ENCODE measurements around the gene ADNP2. TPM values are rescaled to one million over a fixed set of nuclear protein-coding genes. Genes with fewer than 3 reads are reported as not detected.

The ADNP2 gene
- total and polyA plus RNA-seq, 2 donors (not counting 3 experiments of a cell fraction or from before 2014, with no cell fraction given) = 10.2 to 20.6 TPM

DNA sequence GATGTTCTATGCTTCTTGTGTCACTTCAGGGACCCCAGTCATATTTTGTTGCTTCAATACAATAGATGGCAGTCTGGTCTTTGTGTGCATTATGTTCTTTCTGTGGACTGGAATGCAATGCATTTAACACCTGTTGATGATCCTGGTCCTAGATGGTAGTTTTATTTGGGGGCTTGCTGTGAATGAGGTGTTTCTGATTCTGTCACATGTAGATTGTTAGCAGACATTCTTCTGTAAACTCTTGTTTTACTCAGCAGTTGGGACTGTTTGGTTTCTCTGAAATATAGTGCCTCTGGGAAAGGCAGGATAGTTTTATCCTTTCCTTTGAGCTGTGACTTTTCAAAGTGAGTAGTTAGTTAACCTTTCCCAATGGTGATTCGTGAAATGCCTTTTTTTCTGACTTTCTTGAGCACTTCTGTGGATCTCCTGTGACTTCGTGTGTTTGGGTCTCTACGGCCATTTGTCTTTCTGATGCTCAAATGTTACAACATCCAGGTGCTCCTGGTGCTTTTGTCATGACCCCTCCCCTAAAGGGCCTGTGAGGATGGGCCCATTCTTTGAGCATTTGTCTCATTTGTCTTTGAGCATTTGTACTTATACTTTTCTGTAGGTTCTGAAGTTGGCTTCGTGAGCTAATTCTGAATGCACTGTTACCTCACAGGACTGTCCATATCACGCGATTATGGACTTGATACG is 20.8 kb downstream of the ADNP2 start:
- intact Hi-C loops (cut with micrococcal nuclease) = no loop called here
- Histone ChIP-seq H3K36me3 (ENCODE audit: control insufficient read depth in 2 of 2, extremely low read depth in 1 of 2, insufficient read depth in 2 of 2, low read length in 2 of 2) (peaks cover 0 to 6% of the 10 kb centered on the region in 2 experiments), H3K79me2 (ENCODE audit: control insufficient read depth, insufficient read depth, low read length) (peaks cover 62% of the 10 kb centered on the region)

More for the DNA sequence above, 20.8 kb downstream of the ADNP2 start:
- ChIA-PET POLR2A (no interaction called here), CTCF (interaction anchor here (1.2 kb wide), 1 partner anchor 14 kb away, joined by 3 read pairs; no protein-coding TSS in a partner anchor)
- no TSS peak for BruUV-seq (replicated peaks)
- DNase-seq (ENCODE audit: low read depth, low spot score) (no peak), FAIRE-seq (no peak)
- no peaks in the 10 kb centered on the region for H3K9me3 ChIP-seq (replicated peaks; ENCODE audit: control insufficient read depth, insufficient read depth, low read length)
- dilution Hi-C loops (cut with MboI; ENCODE audit: extremely low pct_ligation_motif_present, low sequenced_read_pairs) = no loop called here
- H3K9me1 ChIP-seq (replicated peaks; ENCODE audit: control insufficient read depth, extremely low read depth, insufficient read depth, low read length) = no peaks in the 10 kb centered on the region
- no peak overlapping the region for H3K27ac ChIP-seq (ENCODE audit: insufficient read depth, low read depth, low read length)
- H3K27me3 ChIP-seq (ENCODE audit: control insufficient read depth in 2 of 2, insufficient read depth in 2 of 2, low read length in 2 of 2) = no peaks in the 10 kb centered on the region
- H3K4me2 ChIP-seq (ENCODE audit: insufficient read depth, low read length) = no peak overlapping the region
- peaks cover 2% of the 10 kb centered on the region for H4K20me1 ChIP-seq (replicated peaks; ENCODE audit: control insufficient read depth, extremely low read depth, insufficient read depth, low read length)
- no peak overlapping the region for H2AFZ ChIP-seq (ENCODE audit: low read depth, low read length)
- H3K9ac ChIP-seq (replicated peaks; ENCODE audit: extremely low read depth, insufficient read depth, low read length) = no peak overlapping the region
- TF ChIP-seq POLR2AphosphoS5 (IDR thresholded peaks at IDR 0.05; ENCODE audit: insufficient read depth, low read depth, low read length) = no peak
- TF ChIP-seq FOS (IDR thresholded peaks at IDR 0.05; ENCODE audit: borderline replicate concordance, insufficient read depth, low read length) = no peak
- TF ChIP-seq, protein P1, sequence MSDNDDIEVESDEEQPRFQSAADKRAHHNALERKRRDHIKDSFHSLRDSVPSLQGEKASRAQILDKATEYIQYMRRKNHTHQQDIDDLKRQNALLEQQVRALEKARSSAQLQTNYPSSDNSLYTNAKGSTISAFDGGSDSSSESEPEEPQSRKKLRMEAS (IDR thresholded peaks at IDR 0.05; ENCODE audit: insufficient read depth, insufficient read length) = no peak
- TF ChIP-seq POLR2A (IDR thresholded peaks at IDR 0.05; ENCODE audit: low read depth, low read length) = no peak
- TF ChIP-seq MYC (IDR thresholded peaks at IDR 0.05; ENCODE audit: low read depth, low read length) = no peak
- TF ChIP-seq JUN (IDR thresholded peaks at IDR 0.05; ENCODE audit: borderline replicate concordance, insufficient read depth, insufficient read length, low read depth) = no peak
- TF ChIP-seq GATA2 (IDR thresholded peaks at IDR 0.05; ENCODE audit: insufficient read depth, insufficient read length, low read depth, low read length) = no peak
- TF ChIP-seq, protein P2, sequence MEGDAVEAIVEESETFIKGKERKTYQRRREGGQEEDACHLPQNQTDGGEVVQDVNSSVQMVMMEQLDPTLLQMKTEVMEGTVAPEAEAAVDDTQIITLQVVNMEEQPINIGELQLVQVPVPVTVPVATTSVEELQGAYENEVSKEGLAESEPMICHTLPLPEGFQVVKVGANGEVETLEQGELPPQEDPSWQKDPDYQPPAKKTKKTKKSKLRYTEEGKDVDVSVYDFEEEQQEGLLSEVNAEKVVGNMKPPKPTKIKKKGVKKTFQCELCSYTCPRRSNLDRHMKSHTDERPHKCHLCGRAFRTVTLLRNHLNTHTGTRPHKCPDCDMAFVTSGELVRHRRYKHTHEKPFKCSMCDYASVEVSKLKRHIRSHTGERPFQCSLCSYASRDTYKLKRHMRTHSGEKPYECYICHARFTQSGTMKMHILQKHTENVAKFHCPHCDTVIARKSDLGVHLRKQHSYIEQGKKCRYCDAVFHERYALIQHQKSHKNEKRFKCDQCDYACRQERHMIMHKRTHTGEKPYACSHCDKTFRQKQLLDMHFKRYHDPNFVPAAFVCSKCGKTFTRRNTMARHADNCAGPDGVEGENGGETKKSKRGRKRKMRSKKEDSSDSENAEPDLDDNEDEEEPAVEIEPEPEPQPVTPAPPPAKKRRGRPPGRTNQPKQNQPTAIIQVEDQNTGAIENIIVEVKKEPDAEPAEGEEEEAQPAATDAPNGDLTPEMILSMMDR (IDR thresholded peaks at IDR 0.05; ENCODE audit: extremely low read depth in 1 of 2, insufficient read depth in 1 of 2, low read depth in 1 of 2, low read length in 2 of 2) = no peak
- TF ChIP-seq EZH2 (IDR thresholded peaks at IDR 0.05; ENCODE audit: borderline replicate concordance, low read depth, low read length, severe bottlenecking) = no peak
- H3K4me3 ChIP-seq (replicated peaks in 1 of 3; ENCODE audit: insufficient read depth in 1 of 3, low read depth in 1 of 3, low read length in 3 of 3) = no peak overlapping the region
- no peaks in the 10 kb centered on the region for H3K4me1 ChIP-seq (ENCODE audit: control insufficient read depth, extremely low read depth, insufficient read depth, low read length)
